ENCODE measurements around the gene HSD3B7.

Gene HSD3B7

DNA sequence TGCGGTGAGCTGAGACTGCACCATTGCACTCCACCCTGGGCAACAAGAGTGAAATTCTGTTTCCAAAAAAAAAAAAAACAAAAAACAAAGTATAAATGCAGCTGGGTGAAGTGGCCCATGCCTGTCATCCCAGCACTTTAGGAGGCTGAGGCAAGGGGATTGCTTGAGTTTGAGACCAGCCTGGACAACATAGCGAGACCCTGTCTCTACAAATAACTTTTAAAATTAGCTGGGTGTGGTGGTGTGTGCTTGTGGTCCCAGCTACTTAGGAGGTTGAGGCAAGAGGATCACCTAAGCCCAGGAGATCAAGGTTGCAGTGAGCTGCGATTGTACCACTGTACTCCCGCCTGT, 38.2 kb downstream of the HSD3B7 start:
- no peak for DNase-seq (ENCODE audit: low read depth, low spot score)

DNA sequence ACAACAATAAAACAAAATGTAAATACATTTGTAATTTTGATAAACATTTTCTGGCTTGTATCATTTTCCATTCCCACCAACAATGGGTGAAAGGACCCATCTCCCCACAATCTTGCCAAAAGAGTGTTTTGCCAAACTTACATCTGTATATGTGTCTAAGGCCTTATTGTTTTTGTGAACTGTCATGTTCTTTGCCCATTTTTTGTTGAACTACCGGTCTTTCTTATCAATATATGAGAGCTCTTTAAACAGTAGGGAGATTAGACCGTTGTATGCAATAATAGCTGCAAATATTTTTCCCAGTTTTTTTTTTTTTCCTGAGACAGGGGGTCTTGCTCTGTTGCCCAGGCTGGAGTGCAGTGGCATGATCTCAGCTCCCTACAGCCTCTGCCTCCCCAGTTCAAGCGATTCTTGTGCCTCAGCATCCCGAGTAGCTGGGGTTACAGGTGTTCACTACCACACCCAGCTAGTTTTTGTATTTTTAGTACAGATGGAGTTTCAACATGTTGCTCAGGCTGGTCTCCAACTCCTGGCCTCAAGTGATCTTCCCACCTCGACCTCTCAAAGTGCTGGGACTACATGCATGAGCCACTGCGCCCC, 38.7 kb downstream of the HSD3B7 start:
- no peak for DNase-seq (ENCODE audit: low read depth, low spot score)

DNA sequence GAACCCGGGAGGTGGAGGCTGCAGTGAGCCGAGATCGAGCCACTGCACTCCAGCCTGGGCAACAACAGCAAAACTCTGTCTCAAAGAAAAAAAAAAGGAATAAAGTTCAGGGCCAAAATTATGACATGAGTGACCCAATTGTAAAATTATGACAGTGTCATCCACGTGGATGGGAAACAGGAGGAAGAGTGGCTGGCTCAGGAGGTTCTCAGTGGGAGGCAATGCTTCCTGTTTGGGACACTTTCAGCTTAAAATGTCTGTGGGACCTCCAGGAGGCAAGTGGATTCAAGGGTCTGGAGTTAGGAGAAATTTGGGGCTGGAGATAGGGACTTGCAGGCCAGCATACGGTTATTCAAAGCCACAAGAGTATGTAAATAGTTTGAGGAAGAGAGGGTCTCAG, 40.3 kb downstream of the HSD3B7 start:
- DNase-seq (ENCODE audit: low read depth, low spot score), result no peak

GRCh38 chr16:31029272-31029671, 44.3 kb downstream of the HSD3B7 start:
- DNase-seq (ENCODE audit: low read depth, low spot score), result no peak

- no peak for DNase-seq (ENCODE audit: low read depth, low spot score)
Measured at GRCh38 chr16:31031276-31031675, 46.3 kb downstream of the HSD3B7 start.

DNA sequence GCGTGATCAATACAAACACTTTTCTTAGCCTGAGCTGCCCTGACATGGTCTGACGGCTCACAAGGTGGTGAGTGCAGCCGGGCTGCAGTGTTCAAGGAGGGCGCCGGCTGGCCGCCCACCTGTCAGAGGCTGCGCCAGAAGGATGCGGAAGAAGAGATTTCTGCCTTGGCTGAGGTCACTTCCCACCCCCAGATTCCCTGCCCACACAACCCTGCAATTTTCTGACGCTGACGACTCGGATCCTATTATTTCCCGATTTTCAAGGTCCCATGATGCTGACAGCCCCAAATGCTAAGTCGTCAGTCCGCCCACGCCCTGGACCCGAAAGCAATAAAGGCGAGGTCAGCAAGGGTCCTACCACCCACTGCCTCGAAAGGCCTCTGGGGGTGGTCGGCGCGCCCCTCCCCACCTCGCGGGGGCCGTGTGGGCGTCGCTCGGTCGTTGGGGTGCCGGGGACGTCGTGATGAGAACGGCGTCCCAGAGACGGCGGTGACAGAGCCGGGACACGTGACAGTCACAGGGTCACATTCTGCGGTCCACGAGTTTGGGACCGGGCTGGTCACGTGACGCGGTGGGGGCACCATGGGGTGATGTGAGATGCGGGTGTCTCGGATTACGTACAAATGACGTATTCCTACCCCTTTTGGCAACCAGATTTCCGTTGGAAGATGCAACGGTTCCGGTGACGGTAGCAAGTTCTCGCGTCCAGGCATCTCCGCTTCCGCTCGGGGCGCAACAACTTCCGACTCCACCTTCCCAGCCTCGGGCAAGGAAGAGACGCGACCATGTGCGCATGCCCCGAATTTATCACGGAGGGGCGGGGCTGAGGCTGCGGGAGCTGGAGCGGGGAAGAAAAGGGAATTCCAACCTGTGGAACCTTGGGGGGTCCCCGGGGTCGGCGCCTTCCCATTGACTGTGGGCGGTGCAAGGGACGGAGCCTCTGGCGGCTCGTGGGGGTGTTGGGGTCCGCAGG, 48.0 kb downstream of the HSD3B7 start, which contains the start of gene STX4:
TSS of gene STX4 (plus strand) at position 823 of the 973 bp plus-strand sequence. CDS start 248 bp downstream, outside the sequence.
- peak; percentile 93 for DNase-seq (ENCODE audit: low read depth, low spot score)

DNA sequence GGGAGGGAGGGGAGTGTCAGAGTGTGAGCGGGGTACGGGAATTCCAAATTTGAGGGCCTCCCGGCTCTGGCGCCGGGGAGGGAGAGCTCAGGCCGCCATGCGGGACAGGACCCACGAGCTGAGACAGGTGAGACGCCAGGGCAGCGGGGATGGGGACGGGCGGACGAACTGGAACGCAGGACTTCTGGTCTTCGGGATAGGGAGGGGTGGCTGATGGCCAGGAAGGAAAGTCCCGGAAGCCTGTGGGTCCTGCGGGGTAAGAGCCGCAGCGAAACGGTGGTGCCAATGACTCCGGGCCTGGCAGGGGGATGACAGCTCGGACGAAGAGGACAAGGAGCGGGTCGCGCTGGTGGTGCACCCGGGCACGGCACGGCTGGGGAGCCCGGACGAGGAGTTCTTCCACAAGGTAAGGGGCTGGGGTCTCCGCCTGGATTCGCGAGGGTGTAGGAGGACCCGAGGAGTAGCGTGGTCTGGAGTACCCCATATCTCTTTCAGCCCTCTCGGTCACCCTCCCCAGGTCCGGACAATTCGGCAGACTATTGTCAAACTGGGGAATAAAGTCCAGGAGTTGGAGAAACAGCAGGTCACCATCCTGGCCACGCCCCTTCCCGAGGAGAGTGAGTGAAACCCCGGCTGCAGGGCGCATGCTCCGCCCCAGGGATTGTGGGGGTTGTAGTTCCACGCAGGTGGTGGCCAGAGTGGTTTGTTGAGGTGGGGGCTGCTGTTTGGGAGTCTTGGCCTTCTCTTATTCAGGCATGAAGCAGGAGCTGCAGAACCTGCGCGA, 48.9 kb downstream of the HSD3B7 start:
- peak; percentile 69 for DNase-seq (ENCODE audit: low read depth, low spot score)

DNA sequence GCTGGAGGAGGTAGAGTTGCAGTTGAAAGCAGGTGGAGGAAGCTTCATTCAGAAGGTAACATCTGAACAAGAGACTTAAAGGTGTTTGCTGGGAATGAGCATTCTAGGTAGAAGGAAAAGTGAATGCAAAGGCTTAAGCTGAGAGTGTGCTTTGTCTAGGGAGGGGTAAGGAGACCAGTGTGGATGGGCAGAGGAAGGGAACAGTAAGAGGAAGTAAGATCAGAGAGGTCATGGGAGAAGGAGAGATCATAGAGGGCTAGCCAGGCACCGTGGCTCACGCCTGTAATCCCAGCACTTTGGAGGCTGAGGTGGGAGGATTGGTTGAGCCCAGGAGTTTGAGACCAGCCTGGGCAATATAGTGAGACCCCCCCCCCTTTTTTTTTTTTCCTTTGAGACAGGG, 51.7 kb downstream of the HSD3B7 start:
- DNase-seq (ENCODE audit: low read depth, low spot score), result no peak

All from activated naive CD8-positive, alpha-beta T cell treated with anti-CD3 and anti-CD28 coated beads, Interleukin-2, amount 50 U/mL, for 16 hours (primary cell).